IPS-15b (cell line): ENCODE results near the gene PPP2R1A.
"Not testable (repeated sequence)": the region's sequence is repeated elsewhere in the genome, so short reads cannot be mapped to it uniquely, and the experiment has no call there.

Experiments used
- H3K27me3 ChIP-seq: one replicate; pipeline ENCODE4 v1.6.1; 2013; ENCODE audit warnings: low read length; ENCODE audit not compliant: control insufficient read depth, insufficient read depth
- H3K36me3 ChIP-seq: one replicate; pipeline ENCODE4 v1.6.1; 2013; ENCODE audit warnings: low read length; ENCODE audit not compliant: control insufficient read depth, insufficient read depth
- H3K4me1 ChIP-seq: one replicate; pipeline ENCODE4 v1.6.1; 2013; ENCODE audit warnings: mild to moderate bottlenecking, low read length; ENCODE audit not compliant: control insufficient read depth, insufficient read depth
- H3K4me3 ChIP-seq: one replicate; pipeline ENCODE4 v1.5.1; 2013; ENCODE audit warnings: low read depth, low read length
- H3K9ac ChIP-seq: one replicate; pipeline ENCODE4 v1.6.1; 2013; ENCODE audit warnings: low read depth, mild to moderate bottlenecking, low read length
- H3K9me3 ChIP-seq: one replicate; pipeline ENCODE4 v1.6.1; 2013; ENCODE audit warnings: mild to moderate bottlenecking, low read length; ENCODE audit not compliant: control insufficient read depth, insufficient read depth

Gene PPP2R1A

GRCh38 chr19:52227980-52228379 is 38.1 kb downstream of the PPP2R1A start:
- Histone ChIP-seq H3K36me3 (peaks cover 38% of the 10 kb centered on the region), H3K4me1 (no peaks in the 10 kb centered on the region), H3K9ac (no peak overlapping the region), H3K4me3 (no peak overlapping the region), H3K9me3 (no peaks in the 10 kb centered on the region), H3K27me3 (no peaks in the 10 kb centered on the region)

GRCh38 chr19:52229524-52229923 is 39.7 kb downstream of the PPP2R1A start:
- Histone ChIP-seq H3K9ac (no peak overlapping the region), H3K4me3 (no peak overlapping the region), H3K9me3 (no peaks in the 10 kb centered on the region), H3K4me1 (no peaks in the 10 kb centered on the region), H3K27me3 (no peaks in the 10 kb centered on the region), H3K36me3 (peaks cover 29% of the 10 kb centered on the region)

- Histone ChIP-seq H3K27me3 (no peaks in the 10 kb centered on the region), H3K36me3 (peaks cover 24% of the 10 kb centered on the region), H3K9me3 (no peaks in the 10 kb centered on the region), H3K4me1 (no peaks in the 10 kb centered on the region), H3K9ac (no peak overlapping the region), H3K4me3 (no peak overlapping the region)
These were observed 40.8 kb downstream of the PPP2R1A start for GRCh38 chr19:52230685-52231084.

- H3K27me3 ChIP-seq: no peaks in the 10 kb centered on the region
- H3K9ac ChIP-seq: no peak overlapping the region
- no peaks in the 10 kb centered on the region for H3K4me1 ChIP-seq
- H3K4me3 ChIP-seq: no peak overlapping the region
- H3K9me3 ChIP-seq: no peaks in the 10 kb centered on the region
- peaks cover 17% of the 10 kb centered on the region for H3K36me3 ChIP-seq
These were observed 41.5 kb downstream of the PPP2R1A start for GRCh38 chr19:52231154-52231910.

- H3K27me3 ChIP-seq: no peaks in the 10 kb centered on the region
- H3K9me3 ChIP-seq: no peaks in the 10 kb centered on the region
- no peaks in the 10 kb centered on the region for H3K36me3 ChIP-seq
- H3K4me3 ChIP-seq: no peak overlapping the region
- H3K4me1 ChIP-seq: no peaks in the 10 kb centered on the region
- H3K9ac ChIP-seq: no peak overlapping the region
These were observed 44.6 kb downstream of the PPP2R1A start for GRCh38 chr19:52234406-52234805.

GRCh38 chr19:52237197-52237596 is 47.3 kb downstream of the PPP2R1A start:
- no peaks in the 10 kb centered on the region for H3K27me3 ChIP-seq
- H3K9me3 ChIP-seq: no peaks in the 10 kb centered on the region

GRCh38 chr19:52237771-52238400 is 48.0 kb downstream of the PPP2R1A start:
- no peaks in the 10 kb centered on the region for H3K9me3 ChIP-seq
- no peaks in the 10 kb centered on the region for H3K36me3 ChIP-seq
- no peak overlapping the region for H3K4me3 ChIP-seq
- H3K4me1 ChIP-seq: no peaks in the 10 kb centered on the region
- H3K9ac ChIP-seq: no peak overlapping the region
- H3K27me3 ChIP-seq: no peaks in the 10 kb centered on the region

More at GRCh38 chr19:52237197-52237596, 47.3 kb downstream of the PPP2R1A start:
- H3K36me3 ChIP-seq: no peaks in the 10 kb centered on the region
- no peak overlapping the region for H3K9ac ChIP-seq
- H3K4me3 ChIP-seq: no peak overlapping the region
- no peaks in the 10 kb centered on the region for H3K4me1 ChIP-seq

GRCh38 chr19:52244021-52244420 is 54.2 kb downstream of the PPP2R1A start:
- H3K4me3 ChIP-seq: no peak overlapping the region
- no peak overlapping the region for H3K9ac ChIP-seq
- H3K27me3 ChIP-seq: no peaks in the 10 kb centered on the region

GRCh38 chr19:52248241-52248640 is 58.4 kb downstream of the PPP2R1A start:
- Histone ChIP-seq H3K9ac (no peak overlapping the region), H3K36me3 (no peaks in the 10 kb centered on the region), H3K4me3 (no peak overlapping the region), H3K27me3 (no peaks in the 10 kb centered on the region), H3K4me1 (no peaks in the 10 kb centered on the region), H3K9me3 (no peaks in the 10 kb centered on the region)

More at GRCh38 chr19:52244021-52244420, 54.2 kb downstream of the PPP2R1A start:
- Histone ChIP-seq H3K4me1 (no peaks in the 10 kb centered on the region), H3K9me3 (no peaks in the 10 kb centered on the region), H3K36me3 (no peaks in the 10 kb centered on the region)

GRCh38 chr19:52258426-52258825 is 68.6 kb downstream of the PPP2R1A start:
- H3K4me3 ChIP-seq: no peak overlapping the region
- H3K36me3 ChIP-seq: no peaks in the 10 kb centered on the region
- no peaks in the 10 kb centered on the region for H3K27me3 ChIP-seq
- H3K4me1 ChIP-seq: no peaks in the 10 kb centered on the region
- no peak overlapping the region for H3K9ac ChIP-seq
- H3K9me3 ChIP-seq: no peaks in the 10 kb centered on the region

GRCh38 chr19:52265556-52265955 is 75.7 kb downstream of the PPP2R1A start:
- H3K36me3 ChIP-seq, H3K27me3 ChIP-seq, H3K9me3 ChIP-seq, H3K4me3 ChIP-seq, H3K9ac ChIP-seq, H3K4me1 ChIP-seq: not testable (repeated sequence)
